Peyer's patch (tissue), 4 donors: ENCODE results near the gene ZNF680. TPM values are rescaled to one million over a fixed set of nuclear protein-coding genes. Genes with fewer than 3 reads are reported as not detected.

Source experiments
- DNase-seq, 3 donors: peaks; one replicate each; pipeline ENCODE4 v3.0.0-alpha.2; 2017 to 2019
- H3K27ac ChIP-seq, 4 donors: fragments of 200-600 bp; sonication (generic); one replicate each; pipeline ENCODE4 v1.5.1; 2016 to 2019
- H3K27me3 ChIP-seq, 2 donors: fragments of 200-600 bp; sonication (generic); one replicate each; pipeline ENCODE4 v1.5.1; 2019
- H3K36me3 ChIP-seq, 3 donors: fragments of 200-600 bp; sonication (generic); one replicate each; pipeline ENCODE4 v1.5.1; 2016 to 2019
- H3K4me1 ChIP-seq, 4 donors: fragments of 200-600 bp; sonication (generic); one replicate each; pipeline ENCODE4 v1.5.1; 2016 to 2019
- H3K4me3 ChIP-seq, 4 donors: fragments of 200-600 bp; sonication (generic); 1 replicate in 3 of 4; 2 replicates in 1 of 4; pipeline ENCODE4 v1.5.1; 2016 to 2019; ENCODE audit warnings: mild to moderate bottlenecking in 1 of 4
- H3K9me3 ChIP-seq, 4 donors: fragments of 200-600 bp; sonication (generic); one replicate each; pipeline ENCODE4 v1.5.1; 2016 to 2019; ENCODE audit warnings: mild to moderate bottlenecking in 1 of 4
- CTCF ChIP-seq, 6 experiments: fragments of 450-650 bp in 4 of 6; fragments of 200-600 bp in 2 of 6; sonication (generic) in 1 of 6; IDR thresholded peaks; one replicate each; pipeline ENCODE4 v1.5.1; 2017 to 2019; ENCODE audit warnings: antibody characterized with exemption in 6 of 6, mild to moderate bottlenecking in 3 of 6, moderate library complexity in 1 of 6
- POLR2A ChIP-seq, 2 donors: fragments of 450-650 bp; IDR thresholded peaks; one replicate each; pipeline ENCODE4 v1.5.1; 2017; ENCODE audit warnings: antibody characterized with exemption in 2 of 2, mild to moderate bottlenecking in 2 of 2, moderate library complexity in 2 of 2
- total RNA-seq, 4 donors: library from RNA; depleted of rRNA; stranded (reverse); fragments of >200 nt; gene quantifications; one replicate each; pipeline ENCODE4 v1.1.0, GENCODE V29; 2016

ZNF680 gene
- total RNA-seq, 4 donors from 2014 or later, result 3.3 to 26.4 (median 11.5) TPM

- H3K9me3 ChIP-seq, result peaks cover 0 to 84% (median 3%) of the 10 kb centered on the region in 4 donors
- H3K27ac ChIP-seq, result no peak overlapping the region
- H3K4me3 ChIP-seq, result no peak overlapping the region
- H3K27me3 ChIP-seq, result no peaks in the 10 kb centered on the region
- H3K4me1 ChIP-seq, result no peaks in the 10 kb centered on the region
- no peak for DNase-seq
- H3K36me3 ChIP-seq, result peaks cover 0 to 18% (median 0%) of the 10 kb centered on the region in 3 donors
- TF ChIP-seq CTCF (IDR thresholded peaks at IDR 0.05) (no peak), POLR2A (IDR thresholded peaks at IDR 0.05) (no peak)
Observed at GRCh38 chr7:64521409-64521984, 41.4 kb downstream of the ZNF680 start.

GRCh38 chr7:64516451-64516850 lies 46.4 kb downstream of the ZNF680 start:
- no peaks in the 10 kb centered on the region for H3K27me3 ChIP-seq
- peaks cover 0 to 54% (median 2%) of the 10 kb centered on the region in 4 donors for H3K9me3 ChIP-seq
- TF ChIP-seq POLR2A (IDR thresholded peaks at IDR 0.05) (no peak), CTCF (IDR thresholded peaks at IDR 0.05) (no peak)
- peaks cover 0 to 6% (median 0%) of the 10 kb centered on the region in 3 donors for H3K36me3 ChIP-seq
- no peak for DNase-seq
- H3K4me1 ChIP-seq, result no peaks in the 10 kb centered on the region
- H3K4me3 ChIP-seq, result no peak overlapping the region
- no peak overlapping the region for H3K27ac ChIP-seq

- Histone ChIP-seq H3K36me3 (no peaks in the 10 kb centered on the region), H3K9me3 (peaks cover 0 to 48% (median 0%) of the 10 kb centered on the region in 4 donors), H3K4me1 (no peaks in the 10 kb centered on the region), H3K27me3 (no peaks in the 10 kb centered on the region), H3K27ac (no peak overlapping the region), H3K4me3 (no peak overlapping the region)
- no peak for TF ChIP-seq POLR2A (IDR thresholded peaks at IDR 0.05)
- TF ChIP-seq CTCF (IDR thresholded peaks at IDR 0.05), result no peak
- no peak for DNase-seq
Observed at GRCh38 chr7:64515781-64516180, 47.1 kb downstream of the ZNF680 start.

- Histone ChIP-seq H3K4me1 (no peaks in the 10 kb centered on the region), H3K36me3 (no peaks in the 10 kb centered on the region), H3K9me3 (peaks cover 0 to 45% (median 0%) of the 10 kb centered on the region in 4 donors), H3K4me3 (no peak overlapping the region), H3K27ac (no peak overlapping the region), H3K27me3 (no peaks in the 10 kb centered on the region)
- DNase-seq, result no peak
- no peak for TF ChIP-seq CTCF (IDR thresholded peaks at IDR 0.05)
- TF ChIP-seq POLR2A (IDR thresholded peaks at IDR 0.05), result no peak
Observed at GRCh38 chr7:64515330-64515729, 47.5 kb downstream of the ZNF680 start.

- TF ChIP-seq POLR2A (IDR thresholded peaks at IDR 0.05), result no peak
- TF ChIP-seq CTCF (IDR thresholded peaks at IDR 0.05), result no peak
- Histone ChIP-seq H3K4me3 (no peak overlapping the region), H3K27me3 (no peaks in the 10 kb centered on the region), H3K27ac (no peak overlapping the region), H3K9me3 (peaks cover 0 to 26% (median 0%) of the 10 kb centered on the region in 4 donors), H3K36me3 (no peaks in the 10 kb centered on the region), H3K4me1 (no peaks in the 10 kb centered on the region)
- DNase-seq, result no peak
Observed at GRCh38 chr7:64509583-64509982, 53.3 kb downstream of the ZNF680 start.
